Measurements from ENCODE around the gene CDH4.

CDH4 gene

DNA sequence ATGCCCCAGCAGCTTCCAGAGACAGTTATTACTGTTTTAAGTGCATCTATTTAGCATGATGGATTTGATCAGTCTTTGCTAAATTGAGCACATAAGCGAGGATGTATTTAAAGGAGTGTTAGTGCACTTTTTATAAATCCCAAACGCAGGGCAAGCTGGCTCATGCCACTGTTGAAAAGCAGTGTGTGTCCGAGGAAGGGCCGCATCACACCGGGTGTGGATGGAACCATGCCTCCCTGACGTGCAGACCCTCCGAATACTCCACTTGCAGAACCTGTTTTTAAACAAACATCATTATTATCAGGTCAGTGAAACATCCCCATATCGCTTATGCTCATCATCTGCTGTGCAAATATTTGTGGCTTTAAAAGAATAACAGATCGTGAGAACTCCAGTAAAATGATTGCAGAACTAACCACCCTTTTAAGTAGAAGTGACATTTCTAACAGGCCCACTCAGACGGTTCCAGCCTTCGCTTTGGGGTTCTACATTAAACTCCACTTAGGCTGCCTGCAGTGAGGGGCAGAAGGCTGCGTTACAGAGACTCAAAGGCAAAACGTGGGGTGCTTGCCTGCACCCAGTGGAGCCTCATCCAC is 190.1 kb downstream of the CDH4 start:
- no peaks in the 10 kb centered on the region for H4K20me1 ChIP-seq (ENCODE audit: insufficient read depth, low read length)
- ATAC-seq (ENCODE audit: insufficient read depth, low read depth) (no peak), DNase-seq (no peak)
- H3K79me2 ChIP-seq (ENCODE audit: insufficient read depth, low read length): no peaks in the 10 kb centered on the region
- H3K4me2 ChIP-seq (ENCODE audit: insufficient read depth, low read length): no peak overlapping the region
- no peak overlapping the region for H2AFZ ChIP-seq (ENCODE audit: low read depth, low read length)
- no peak for TF ChIP-seq EZH2 (IDR thresholded peaks at IDR 0.05; ENCODE audit: borderline replicate concordance, low read depth, low read length, severe bottlenecking)
- TF ChIP-seq, protein P1, sequence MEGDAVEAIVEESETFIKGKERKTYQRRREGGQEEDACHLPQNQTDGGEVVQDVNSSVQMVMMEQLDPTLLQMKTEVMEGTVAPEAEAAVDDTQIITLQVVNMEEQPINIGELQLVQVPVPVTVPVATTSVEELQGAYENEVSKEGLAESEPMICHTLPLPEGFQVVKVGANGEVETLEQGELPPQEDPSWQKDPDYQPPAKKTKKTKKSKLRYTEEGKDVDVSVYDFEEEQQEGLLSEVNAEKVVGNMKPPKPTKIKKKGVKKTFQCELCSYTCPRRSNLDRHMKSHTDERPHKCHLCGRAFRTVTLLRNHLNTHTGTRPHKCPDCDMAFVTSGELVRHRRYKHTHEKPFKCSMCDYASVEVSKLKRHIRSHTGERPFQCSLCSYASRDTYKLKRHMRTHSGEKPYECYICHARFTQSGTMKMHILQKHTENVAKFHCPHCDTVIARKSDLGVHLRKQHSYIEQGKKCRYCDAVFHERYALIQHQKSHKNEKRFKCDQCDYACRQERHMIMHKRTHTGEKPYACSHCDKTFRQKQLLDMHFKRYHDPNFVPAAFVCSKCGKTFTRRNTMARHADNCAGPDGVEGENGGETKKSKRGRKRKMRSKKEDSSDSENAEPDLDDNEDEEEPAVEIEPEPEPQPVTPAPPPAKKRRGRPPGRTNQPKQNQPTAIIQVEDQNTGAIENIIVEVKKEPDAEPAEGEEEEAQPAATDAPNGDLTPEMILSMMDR (IDR thresholded peaks at IDR 0.05; ENCODE audit: borderline replicate concordance, extremely low read depth, low read length, poor library complexity, severe bottlenecking): no peak
- no peaks in the 10 kb centered on the region for H3K36me3 ChIP-seq (ENCODE audit: insufficient read depth, low read length)
- no peaks in the 10 kb centered on the region for H3K4me1 ChIP-seq (ENCODE audit: insufficient read depth, low read length)
- H3K27ac ChIP-seq (ENCODE audit: low read length): no peak overlapping the region
- no peaks in the 10 kb centered on the region for H3K9me3 ChIP-seq (ENCODE audit: insufficient read depth, low read length, severe bottlenecking)
- H3K4me3 ChIP-seq (ENCODE audit: low read depth in 1 of 2, low read length in 2 of 2): no peak overlapping the region
- no peaks in the 10 kb centered on the region for H3K27me3 ChIP-seq (ENCODE audit: insufficient read depth, low read length, poor library complexity)
- no peak overlapping the region for H3K9ac ChIP-seq (ENCODE audit: low read depth, low read length)

DNA sequence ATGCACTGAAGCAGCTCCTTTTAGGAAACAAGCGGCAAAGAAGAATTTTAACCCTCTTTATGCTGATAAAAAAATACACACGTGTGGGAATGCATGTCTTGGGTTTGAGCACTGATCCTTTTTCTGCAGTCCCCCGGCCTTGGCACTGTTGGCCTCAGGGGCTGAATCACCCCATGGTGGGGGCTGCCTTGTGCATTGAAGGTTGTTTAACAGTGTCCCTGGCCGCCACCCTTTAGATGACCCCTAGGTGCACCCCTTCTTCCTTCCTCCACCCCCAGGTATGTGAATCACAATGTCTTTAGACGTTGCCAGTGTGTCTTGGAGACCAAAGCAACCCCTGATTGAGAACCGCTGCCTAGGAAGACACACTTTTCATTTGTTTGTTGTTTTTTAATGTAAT is 190.7 kb downstream of the CDH4 start:
- Histone ChIP-seq H3K9ac (ENCODE audit: low read depth, low read length) (no peak overlapping the region), H3K27me3 (ENCODE audit: insufficient read depth, low read length, poor library complexity) (no peaks in the 10 kb centered on the region), H2AFZ (ENCODE audit: low read depth, low read length) (no peak overlapping the region), H4K20me1 (ENCODE audit: insufficient read depth, low read length) (no peaks in the 10 kb centered on the region), H3K4me3 (ENCODE audit: low read depth in 1 of 2, low read length in 2 of 2) (no peak overlapping the region), H3K36me3 (ENCODE audit: insufficient read depth, low read length) (no peaks in the 10 kb centered on the region), H3K79me2 (ENCODE audit: insufficient read depth, low read length) (no peaks in the 10 kb centered on the region), H3K4me1 (ENCODE audit: insufficient read depth, low read length) (no peaks in the 10 kb centered on the region), H3K9me3 (ENCODE audit: insufficient read depth, low read length, severe bottlenecking) (no peaks in the 10 kb centered on the region), H3K4me2 (ENCODE audit: insufficient read depth, low read length) (no peak overlapping the region), H3K27ac (ENCODE audit: low read length) (no peak overlapping the region)
- ATAC-seq (ENCODE audit: insufficient read depth, low read depth): no peak
- no peak for DNase-seq
- TF ChIP-seq, protein P1 (IDR thresholded peaks at IDR 0.05; ENCODE audit: borderline replicate concordance, extremely low read depth, low read length, poor library complexity, severe bottlenecking): no peak
- no peak for TF ChIP-seq EZH2 (IDR thresholded peaks at IDR 0.05; ENCODE audit: borderline replicate concordance, low read depth, low read length, severe bottlenecking)

DNA sequence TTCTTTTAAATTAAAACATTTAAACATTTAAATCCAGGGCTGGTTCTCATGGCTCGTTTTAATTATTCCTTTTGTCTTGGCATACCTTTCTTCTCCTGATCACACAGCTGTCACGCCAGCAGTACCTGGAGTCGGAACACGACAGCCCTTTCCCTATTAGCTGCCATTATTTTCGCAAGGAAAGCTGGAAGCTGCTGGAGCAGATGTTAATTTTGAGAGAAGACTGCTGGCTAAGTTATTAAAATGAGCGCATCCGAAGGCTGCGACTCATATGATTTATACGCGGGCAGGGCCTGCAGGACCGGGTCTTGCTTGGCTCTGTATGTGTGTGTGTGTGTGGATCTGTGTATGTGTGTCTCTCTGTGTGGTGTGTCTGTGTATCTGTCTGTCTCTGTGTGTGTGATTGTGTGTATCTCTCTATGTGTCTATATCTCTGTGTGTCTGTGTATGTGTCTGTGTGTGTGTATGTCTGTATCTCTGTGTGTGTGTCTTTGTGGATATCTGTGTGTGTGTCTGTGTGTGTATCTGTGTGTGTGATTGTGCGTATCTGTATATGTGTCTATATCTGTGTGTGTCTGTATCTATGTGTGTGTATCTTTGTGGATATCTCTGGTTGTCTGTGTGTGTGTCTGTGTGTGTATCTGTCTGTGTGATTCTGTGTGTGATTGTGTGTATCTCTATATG is 191.5 kb downstream of the CDH4 start:
- no peak overlapping the region for H3K4me3 ChIP-seq (ENCODE audit: low read depth in 1 of 2, low read length in 2 of 2)
- H3K4me1 ChIP-seq (ENCODE audit: insufficient read depth, low read length): no peaks in the 10 kb centered on the region
- H3K9me3 ChIP-seq (ENCODE audit: insufficient read depth, low read length, severe bottlenecking): no peaks in the 10 kb centered on the region
- no peak overlapping the region for H3K9ac ChIP-seq (ENCODE audit: low read depth, low read length)
- no peak for TF ChIP-seq EZH2 (IDR thresholded peaks at IDR 0.05; ENCODE audit: borderline replicate concordance, low read depth, low read length, severe bottlenecking)
- TF ChIP-seq, protein P1 (IDR thresholded peaks at IDR 0.05; ENCODE audit: borderline replicate concordance, extremely low read depth, low read length, poor library complexity, severe bottlenecking): no peak
- ATAC-seq (ENCODE audit: insufficient read depth, low read depth) (no peak), DNase-seq (no peak)
- H3K79me2 ChIP-seq (ENCODE audit: insufficient read depth, low read length): no peaks in the 10 kb centered on the region
- no peak overlapping the region for H2AFZ ChIP-seq (ENCODE audit: low read depth, low read length)
- no peak overlapping the region for H3K27ac ChIP-seq (ENCODE audit: low read length)
- no peak overlapping the region for H3K4me2 ChIP-seq (ENCODE audit: insufficient read depth, low read length)
- H4K20me1 ChIP-seq (ENCODE audit: insufficient read depth, low read length): no peaks in the 10 kb centered on the region
- no peaks in the 10 kb centered on the region for H3K27me3 ChIP-seq (ENCODE audit: insufficient read depth, low read length, poor library complexity)
- no peaks in the 10 kb centered on the region for H3K36me3 ChIP-seq (ENCODE audit: insufficient read depth, low read length)
